NB4 (cell line): Measurements from ENCODE around the gene RNF220.

Experiments
- DNase-seq: peaks from one replicate; pipeline ENCODE4 v3.0.0; 2010; ENCODE audit warnings: low read depth
- H3K4me3 ChIP-seq: one replicate; pipeline ENCODE4 v1.5.1; 2011; ENCODE audit warnings: mild to moderate bottlenecking, low read depth, low read length, moderate library complexity
- CTCF ChIP-seq: IDR thresholded peaks from one replicate; pipeline ENCODE4 v1.5.1; 2012; ENCODE audit warnings: low read depth, low read length
- MAX ChIP-seq: IDR thresholded peaks from 2 replicates; pipeline ENCODE4 v1.6.1; 2011; ENCODE audit warnings: low read depth, low read length
- MYC ChIP-seq: IDR thresholded peaks from 2 replicates; pipeline ENCODE4 v1.6.1; 2011; ENCODE audit warnings: low read depth, low read length
- POLR2A ChIP-seq: IDR thresholded peaks from 2 replicates; pipeline ENCODE4 v1.6.1; 2011; ENCODE audit warnings: mild to moderate bottlenecking; ENCODE audit not compliant: insufficient read length; ENCODE audit errors: extremely low read depth

The RNF220 gene

GRCh38 chr1:44523593-44524591, 118.8 kb downstream of the RNF220 start:
- no peak for TF ChIP-seq MAX
- no peak overlapping the region for H3K4me3 ChIP-seq
- no peak for DNase-seq

- DNase-seq, result no peak
- TF ChIP-seq MYC, result no peak
- no peak for TF ChIP-seq MAX
- TF ChIP-seq CTCF, result no peak
- TF ChIP-seq POLR2A, result no peak
- H3K4me3 ChIP-seq, result no peak overlapping the region
Observed at GRCh38 chr1:44524655-44525500, 119.8 kb downstream of the RNF220 start.

GRCh38 chr1:44526295-44527073, 121.4 kb downstream of the RNF220 start:
- TF ChIP-seq MYC (no peak), MAX (no peak), POLR2A (no peak), CTCF (no peak)
- no peak for DNase-seq
- no peak overlapping the region for H3K4me3 ChIP-seq

- TF ChIP-seq POLR2A (no peak), CTCF (no peak), MYC (no peak), MAX (no peak)
- DNase-seq, result peak; percentile 66
- H3K4me3 ChIP-seq, result no peak overlapping the region
Observed at GRCh38 chr1:44531785-44532566, 126.9 kb downstream of the RNF220 start.

GRCh38 chr1:44532567-44532944, 127.5 kb downstream of the RNF220 start:
- DNase-seq, result no peak
- H3K4me3 ChIP-seq, result no peak overlapping the region
- TF ChIP-seq CTCF, result no peak
- TF ChIP-seq MYC, result no peak
- no peak for TF ChIP-seq MAX
- TF ChIP-seq POLR2A, result no peak
